IMR-90 (cell line): ENCODE results near the gene NR6A1. TPM values are rescaled to one million over a fixed set of nuclear protein-coding genes. Genes with fewer than 3 reads are reported as not detected.

ENCODE experiments used
- ATAC-seq: fragments of 200-7000 bp; cut with Tn5 transposase; 2 replicates; pipeline ENCODE4 v1.9.1; 2020; ENCODE audit warnings: low read depth, mild to moderate bottlenecking, moderate library complexity
- BruUV-seq: library from RNA; stranded (reverse); fragments of 400-500 nt; replicated peaks from 2 replicates; lab custom pipeline; 2021; lab: Mats Ljungman, UMichigan
- CTCF ChIA-PET: fragments of 300-600 bp; formaldehyde crosslinking; extraction: SDS; loops from one replicate; lab custom pipeline; 2021; ENCODE audit warnings: antibody characterized with exemption; lab: Yijun Ruan, JAX
- POLR2A ChIA-PET: fragments of 300-600 bp; sonication (Branson Sonifier 250); formaldehyde crosslinking; loops from one replicate; lab custom pipeline; 2022; ENCODE audit warnings: antibody characterized with exemption; ENCODE audit not compliant: unreplicated experiment; lab: Charles Lee
- DNase-seq: peaks from one replicate; pipeline ENCODE4 v3.0.0; 2013
- H2AFZ ChIP-seq: replicated peaks from 2 replicates; pipeline ENCODE3; 2013; ENCODE audit warnings: low read length, mild to moderate bottlenecking; ENCODE audit not compliant: poor library complexity
- H2AK5ac ChIP-seq: 2 replicates; pipeline ENCODE4 v1.6.1; 2013; ENCODE audit warnings: low read depth, low read length, inconsistent platforms
- H2AK9ac ChIP-seq: replicated peaks from 2 replicates; pipeline ENCODE3; 2013; ENCODE audit warnings: mild to moderate bottlenecking, low read depth, low read length, moderate library complexity; ENCODE audit not compliant: poor library complexity
- H2BK120ac ChIP-seq: 2 replicates; pipeline ENCODE4 v1.6.1; 2013; ENCODE audit warnings: low read depth, low read length, inconsistent platforms
- H2BK15ac ChIP-seq: 3 replicates; pipeline ENCODE4 v1.6.1; 2013; ENCODE audit warnings: low read depth, low read length, inconsistent platforms
- H2BK20ac ChIP-seq: 2 replicates; pipeline ENCODE4 v1.6.1; 2013; ENCODE audit warnings: low read depth, mild to moderate bottlenecking, inconsistent platforms, low read length, moderate library complexity
- H2BK5ac ChIP-seq: 2 replicates; pipeline ENCODE4 v1.6.1; 2013; ENCODE audit warnings: mild to moderate bottlenecking, low read depth, low read length, inconsistent platforms; ENCODE audit not compliant: poor library complexity, severe bottlenecking
- H3K14ac ChIP-seq: replicated peaks from 2 replicates; pipeline ENCODE4 v1.6.1; 2013; ENCODE audit warnings: low read depth, low read length, inconsistent platforms
- H3K18ac ChIP-seq: 2 replicates; pipeline ENCODE4 v1.6.1; 2013; ENCODE audit warnings: low read depth, low read length, control low read depth
- H3K23ac ChIP-seq: 2 replicates; pipeline ENCODE4 v1.6.1; 2013; ENCODE audit warnings: low read depth, low read length, inconsistent platforms
- H3K27ac ChIP-seq: 2 replicates; pipeline ENCODE4 v1.5.1; 2013; ENCODE audit warnings: mild to moderate bottlenecking, control low read depth, low read length; ENCODE audit not compliant: insufficient read depth
- H3K27me3 ChIP-seq: 2 replicates; pipeline ENCODE4 v1.6.1; 2013; ENCODE audit warnings: low read length; ENCODE audit not compliant: control insufficient read depth, insufficient read depth
- H3K36me3 ChIP-seq: 2 replicates; pipeline ENCODE4 v1.6.1; 2013; ENCODE audit warnings: low read length, mixed read lengths; ENCODE audit not compliant: control insufficient read depth, insufficient read depth
- H3K4ac ChIP-seq: 2 replicates; pipeline ENCODE4 v1.6.1; 2013; ENCODE audit warnings: low read depth, low read length, inconsistent platforms
- H3K4me1 ChIP-seq: 2 replicates; pipeline ENCODE4 v1.6.1; 2013; ENCODE audit warnings: low read length, mixed read lengths; ENCODE audit not compliant: control insufficient read depth, insufficient read depth
- H3K4me2 ChIP-seq: 2 replicates; pipeline ENCODE4 v1.6.1; 2013; ENCODE audit warnings: low read depth, mild to moderate bottlenecking, control low read depth, low read length, moderate library complexity
- H3K4me3 ChIP-seq: 2 replicates; pipeline ENCODE4 v1.5.1; 2013; ENCODE audit warnings: low read depth, mild to moderate bottlenecking, control low read depth, low read length, moderate library complexity; ENCODE audit not compliant: insufficient read depth
- H3K56ac ChIP-seq: 2 replicates; pipeline ENCODE4 v1.6.1; 2013; ENCODE audit warnings: low read length, inconsistent platforms; ENCODE audit not compliant: insufficient read depth; ENCODE audit errors: extremely low read depth
- H3K79me1 ChIP-seq, 2 experiments: 2 replicates each; pipeline ENCODE4 v1.6.1; 2013; ENCODE audit warnings: low read length in 2 of 2, inconsistent platforms in 1 of 2, low read depth in 1 of 2
- H3K9ac ChIP-seq: 2 replicates; pipeline ENCODE4 v1.6.1; 2013; ENCODE audit warnings: low read depth, low read length, control low read depth
- H3K9me1 ChIP-seq: 2 replicates; pipeline ENCODE4 v1.6.1; 2013; ENCODE audit warnings: low read length, inconsistent platforms; ENCODE audit not compliant: insufficient read depth
- H3K9me3 ChIP-seq: 2 replicates; pipeline ENCODE4 v1.6.1; 2013; ENCODE audit warnings: low read length; ENCODE audit not compliant: control insufficient read depth, insufficient read depth
- H4K20me1 ChIP-seq: 2 replicates; pipeline ENCODE4 v1.6.1; 2013; ENCODE audit warnings: low read length, inconsistent platforms; ENCODE audit not compliant: insufficient read depth
- H4K5ac ChIP-seq: 2 replicates; pipeline ENCODE4 v1.6.1; 2013; ENCODE audit warnings: mild to moderate bottlenecking, low read depth, low read length, control low read depth
- H4K8ac ChIP-seq, 2 experiments: 2 replicates each; pipeline ENCODE4 v1.6.1; 2013; ENCODE audit warnings: low read depth in 2 of 2, low read length in 2 of 2, control low read depth in 1 of 2, inconsistent platforms in 1 of 2
- H4K91ac ChIP-seq: 2 replicates; pipeline ENCODE4 v1.6.1; 2013; ENCODE audit warnings: low read depth, low read length, inconsistent platforms; ENCODE audit not compliant: insufficient read depth
- BHLHE40 ChIP-seq: fragments of 150-350 bp; IDR thresholded peaks from 2 replicates; pipeline ENCODE4 v1.6.1; 2016; ENCODE audit warnings: mild to moderate bottlenecking, low read depth, low read length
- CEBPB ChIP-seq: IDR thresholded peaks from 2 replicates; pipeline ENCODE4 v1.6.1; 2012; ENCODE audit warnings: low read depth, low read length, improper control_type of control experiment
- CHD1 ChIP-seq: IDR thresholded peaks from 2 replicates; pipeline ENCODE4 v1.6.1; 2012; ENCODE audit warnings: low read depth, low read length, improper control_type of control experiment
- CTCF ChIP-seq: conservative IDR thresholded peaks from 2 replicates; pipeline ENCODE4 v1.5.1; 2012; ENCODE audit warnings: mild to moderate bottlenecking, low read depth, low read length, improper control_type of control experiment
- FOS ChIP-seq: fragments of 150-350 bp; IDR thresholded peaks from 2 replicates; pipeline ENCODE4 v1.6.1; 2016; ENCODE audit warnings: low read depth, low read length
- MAFK ChIP-seq: IDR thresholded peaks from 2 replicates; pipeline ENCODE4 v1.6.1; 2012; ENCODE audit warnings: low read depth, low read length, improper control_type of control experiment
- MAZ ChIP-seq: IDR thresholded peaks from 2 replicates; pipeline ENCODE4 v1.6.1; 2012; ENCODE audit warnings: low read depth, mild to moderate bottlenecking, low read length, improper control_type of control experiment, moderate library complexity, borderline replicate concordance
- MXI1 ChIP-seq: IDR thresholded peaks from 2 replicates; pipeline ENCODE4 v1.6.1; 2012; ENCODE audit warnings: low read depth, mild to moderate bottlenecking, low read length, moderate library complexity, borderline replicate concordance
- NFE2L2 ChIP-seq: fragments of 150-350 bp; IDR thresholded peaks from 2 replicates; pipeline ENCODE4 v1.6.1; 2016; ENCODE audit warnings: low read depth, mild to moderate bottlenecking, low read length
- POLR2A ChIP-seq: IDR thresholded peaks from 2 replicates; pipeline ENCODE4 v1.6.1; 2012; ENCODE audit warnings: mild to moderate bottlenecking, low read depth, low read length
- RAD21 ChIP-seq: IDR thresholded peaks from 2 replicates; pipeline ENCODE4 v1.6.1; 2012; ENCODE audit warnings: low read length, improper control_type of control experiment
- RCOR1 ChIP-seq: IDR thresholded peaks from 2 replicates; pipeline ENCODE4 v1.6.1; 2012; ENCODE audit warnings: mild to moderate bottlenecking, low read length, improper control_type of control experiment; ENCODE audit not compliant: insufficient replicate concordance
- RFX5 ChIP-seq: IDR thresholded peaks from 2 replicates; pipeline ENCODE4 v1.8.0; 2012; ENCODE audit warnings: low read depth, mild to moderate bottlenecking, low read length, moderate library complexity
- SMC3 ChIP-seq: fragments of 150-350 bp; IDR thresholded peaks from 2 replicates; pipeline ENCODE4 v1.6.1; 2016; ENCODE audit warnings: low read depth, mild to moderate bottlenecking, antibody characterized with exemption, low read length, moderate library complexity
- WGBS, 2 experiments: methylation state at CpG; one replicate each; pipeline versions ENCODE4 v1.1.5 to v1.1.7; 2013; ENCODE audit warnings: missing lambda C conversion rate in 2 of 2; ENCODE audit not compliant: insufficient read length in 1 of 2; ENCODE audit errors: extremely low coverage in 2 of 2; 5-methylcytosine and 5-hydroxymethylcytosine counted together
- dilution Hi-C: fragments of 300-500 bp; cut with HindIII; formaldehyde crosslinking; loops from one replicate; pipeline ENCODE4 v1.14.3; 2018; ENCODE audit warnings: low sequenced_read_pairs; ENCODE audit not compliant: unreplicated experiment
- in situ Hi-C: fragments of 300-500 bp; cut with MboI; formaldehyde crosslinking; loops from 3 replicates; pipeline ENCODE4 v1.14.3; 2019; ENCODE audit warnings: low sequenced_read_pairs, inconsistent platforms, mixed read lengths
- intact Hi-C: fragments of 100-400 bp; cut with micrococcal nuclease; formaldehyde crosslinking; loops from 2 replicates; pipeline ENCODE4 v1.10.0; 2022
- polyA plus RNA-seq, 3 experiments: library from polyadenylated mRNA; depleted of rRNA; stranded (reverse); fragments of >200 nt; gene quantifications; 2 replicates each; pipeline ENCODE4 v1.2.3, GENCODE V29; 2012; ENCODE audit warnings: low replicate concordance in 1 of 3
- total RNA-seq: library from RNA; depleted of rRNA; stranded (reverse); fragments of >200 nt; gene quantifications from 2 replicates; pipeline ENCODE4 v1.2.3, GENCODE V29; 2012
- TF ChIP-seq, protein P1 (sequence below): fragments of 150-350 bp; IDR thresholded peaks from 2 replicates; pipeline ENCODE4 v1.6.1; 2017; ENCODE audit warnings: mild to moderate bottlenecking, antibody characterized with exemption, low read length, low read depth
- TF ChIP-seq, protein P2 (sequence below): fragments of 150-350 bp; IDR thresholded peaks from 2 replicates; pipeline ENCODE4 v1.6.1; 2016; ENCODE audit warnings: low read depth, mild to moderate bottlenecking, low read length, moderate library complexity, borderline replicate concordance

NR6A1 gene
- total and polyA plus RNA-seq, 2 of the 4 experiments (the other 2 are of a cell fraction): 0.14 to 0.36 TPM

DNA sequence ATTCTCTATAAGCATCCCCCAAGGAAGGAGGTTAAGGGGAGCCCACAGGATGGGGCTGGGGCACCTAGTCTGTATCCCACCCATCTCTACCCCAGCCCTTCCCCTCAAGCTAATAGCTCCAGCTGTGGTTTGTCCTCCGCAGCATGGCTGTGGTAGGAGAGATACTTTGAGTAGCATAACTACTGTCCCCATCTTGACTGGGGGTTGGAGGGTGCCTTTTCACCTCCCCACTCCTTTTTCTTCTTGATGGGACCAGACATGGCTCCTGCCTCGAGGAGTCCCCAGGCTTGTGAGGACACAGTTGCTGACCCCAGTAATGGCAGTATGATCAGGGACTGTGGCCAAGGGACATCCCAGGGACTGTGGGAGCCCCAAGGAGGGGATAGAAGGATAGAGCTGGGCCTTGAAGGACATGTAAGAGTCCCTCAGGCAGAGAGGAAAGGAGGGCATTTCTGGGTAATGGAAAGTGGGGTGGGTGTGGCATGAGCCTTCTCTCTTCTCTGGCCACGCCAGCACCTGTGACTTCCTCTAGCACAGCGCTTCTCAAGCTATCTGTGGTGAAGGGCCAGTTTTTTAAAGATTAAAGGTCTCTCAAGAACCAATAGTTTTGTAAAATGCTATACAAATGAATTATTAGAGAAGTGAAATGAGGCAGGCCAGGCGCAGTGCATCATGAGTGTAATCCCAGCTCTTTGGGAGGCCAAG lies 19.8 kb upstream of the NR6A1 start:
- Histone ChIP-seq H4K20me1 (no peaks in the 10 kb centered on the region), H3K27ac (no peak overlapping the region), H2AK5ac (no peak overlapping the region), H2BK5ac (no peak overlapping the region), H2AK9ac (no peak overlapping the region), H3K23ac (no peak overlapping the region), H2AFZ (no peak overlapping the region), H3K4me3 (no peak overlapping the region), H4K8ac (no peak overlapping the region), H2BK20ac (no peak overlapping the region), H3K27me3 (no peaks in the 10 kb centered on the region), H4K5ac (no peak overlapping the region), H3K9me1 (no peaks in the 10 kb centered on the region), H2BK15ac (no peak overlapping the region), H3K4me1 (peaks cover 9% of the 10 kb centered on the region; the same call in 1 of the 2 replicates), H3K36me3 (peaks cover 15% of the 10 kb centered on the region; the same call in 1 of the 2 replicates), H3K14ac (no peak overlapping the region), H2BK120ac (no peak overlapping the region), H4K91ac (no peak overlapping the region), H3K4me2 (no peak overlapping the region), H3K9me3 (no peaks in the 10 kb centered on the region), H3K79me1 (no peaks in the 10 kb centered on the region), H3K56ac (no peak overlapping the region), H3K9ac (no peak overlapping the region), H3K4ac (no peak overlapping the region), H3K18ac (no peak overlapping the region)
- BruUV-seq: no TSS peak
- ChIA-PET POLR2A (no interaction called here), CTCF (interaction anchor here (0.6 kb wide), 1 partner anchor 578 kb away, joined by 4 read pairs; no protein-coding TSS in a partner anchor)
- no CpG with 5 or more reads among the region's 5 CpGs for WGBS, 2 experiments
- DNase-seq: no peak
- TF ChIP-seq NFE2L2: no peak
- TF ChIP-seq FOS: no peak
- TF ChIP-seq CHD1: no peak
- TF ChIP-seq, protein P1, sequence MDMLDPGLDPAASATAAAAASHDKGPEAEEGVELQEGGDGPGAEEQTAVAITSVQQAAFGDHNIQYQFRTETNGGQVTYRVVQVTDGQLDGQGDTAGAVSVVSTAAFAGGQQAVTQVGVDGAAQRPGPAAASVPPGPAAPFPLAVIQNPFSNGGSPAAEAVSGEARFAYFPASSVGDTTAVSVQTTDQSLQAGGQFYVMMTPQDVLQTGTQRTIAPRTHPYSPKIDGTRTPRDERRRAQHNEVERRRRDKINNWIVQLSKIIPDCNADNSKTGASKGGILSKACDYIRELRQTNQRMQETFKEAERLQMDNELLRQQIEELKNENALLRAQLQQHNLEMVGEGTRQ: no peak
- no peak for TF ChIP-seq MXI1
- TF ChIP-seq CEBPB: no peak
- TF ChIP-seq, protein P2, sequence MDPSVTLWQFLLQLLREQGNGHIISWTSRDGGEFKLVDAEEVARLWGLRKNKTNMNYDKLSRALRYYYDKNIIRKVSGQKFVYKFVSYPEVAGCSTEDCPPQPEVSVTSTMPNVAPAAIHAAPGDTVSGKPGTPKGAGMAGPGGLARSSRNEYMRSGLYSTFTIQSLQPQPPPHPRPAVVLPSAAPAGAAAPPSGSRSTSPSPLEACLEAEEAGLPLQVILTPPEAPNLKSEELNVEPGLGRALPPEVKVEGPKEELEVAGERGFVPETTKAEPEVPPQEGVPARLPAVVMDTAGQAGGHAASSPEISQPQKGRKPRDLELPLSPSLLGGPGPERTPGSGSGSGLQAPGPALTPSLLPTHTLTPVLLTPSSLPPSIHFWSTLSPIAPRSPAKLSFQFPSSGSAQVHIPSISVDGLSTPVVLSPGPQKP: no peak
- TF ChIP-seq BHLHE40: no peak
- no peak for TF ChIP-seq RCOR1
- no peak for TF ChIP-seq CTCF
- TF ChIP-seq POLR2A: no peak
- no peak for TF ChIP-seq RAD21
- TF ChIP-seq RFX5: no peak
- no peak for TF ChIP-seq SMC3
- TF ChIP-seq MAFK: no peak
- TF ChIP-seq MAZ: no peak
- ATAC-seq: no peak
- intact Hi-C loops: no loop called here
- in situ Hi-C loops: no loop called here
- dilution Hi-C loops: no loop called here
